Measurements from ENCODE around the gene SNAP23.

- TF ChIP-seq CTCF (IDR thresholded peaks at IDR 0.05; ENCODE audit: low read length) (no peak), EZH2 (IDR thresholded peaks at IDR 0.05; ENCODE audit: borderline replicate concordance, low read length) (no peak)
These were observed 8.4 kb downstream of the SNAP23 start for GRCh38 chr15:42503825-42504224.
